GM19099 (cell line): ENCODE results near the gene SLC46A1.

Source experiments
- POLR2A ChIP-seq: IDR thresholded peaks from 3 replicates; pipeline ENCODE4 v1.6.1; 2011; ENCODE audit warnings: low read depth; ENCODE audit not compliant: insufficient read length; ENCODE audit errors: extremely low read depth

The SLC46A1 gene

GRCh38 chr17:28390563-28390962 is 15.4 kb downstream of the SLC46A1 start:
- no peak for TF ChIP-seq POLR2A

GRCh38 chr17:28390141-28390540 is 15.9 kb downstream of the SLC46A1 start:
- no peak for TF ChIP-seq POLR2A

DNA sequence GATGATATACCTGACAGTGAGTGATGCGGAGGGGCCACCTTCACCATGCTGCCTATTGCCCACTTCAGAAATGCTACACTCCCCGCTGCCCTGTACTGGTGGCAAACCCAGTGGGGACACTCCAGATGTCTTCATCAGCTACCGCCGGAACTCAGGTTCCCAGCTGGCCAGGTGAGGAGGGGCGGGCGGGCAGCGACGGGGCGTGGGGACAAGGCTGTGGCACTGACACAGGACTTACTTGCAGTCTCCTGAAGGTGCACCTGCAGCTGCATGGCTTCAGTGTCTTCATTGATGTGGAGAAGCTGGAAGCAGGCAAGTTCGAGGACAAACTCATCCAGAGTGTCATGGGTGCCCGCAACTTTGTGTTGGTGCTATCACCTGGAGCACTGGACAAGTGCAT is 17.9 kb downstream of the SLC46A1 start:
- no peak for TF ChIP-seq POLR2A

DNA sequence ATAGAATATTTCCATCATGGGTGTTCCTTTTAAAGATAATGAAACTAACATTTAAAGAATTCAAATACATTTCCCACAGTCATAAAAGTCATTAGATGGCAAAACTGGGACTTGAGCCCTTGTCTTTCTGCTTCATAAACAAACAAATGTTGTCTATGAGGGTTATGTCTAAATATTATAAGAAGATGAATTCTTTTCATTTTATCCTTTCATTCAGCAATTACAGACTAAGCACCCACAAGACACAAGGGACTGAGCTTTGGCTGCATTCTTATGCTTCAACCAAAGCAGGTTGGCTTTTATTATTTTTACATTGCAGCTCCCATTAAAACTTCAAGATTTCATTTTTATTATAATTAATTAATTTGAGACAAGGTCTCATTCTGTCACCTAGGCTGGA is 19.6 kb downstream of the SLC46A1 start:
- no peak for TF ChIP-seq POLR2A

DNA sequence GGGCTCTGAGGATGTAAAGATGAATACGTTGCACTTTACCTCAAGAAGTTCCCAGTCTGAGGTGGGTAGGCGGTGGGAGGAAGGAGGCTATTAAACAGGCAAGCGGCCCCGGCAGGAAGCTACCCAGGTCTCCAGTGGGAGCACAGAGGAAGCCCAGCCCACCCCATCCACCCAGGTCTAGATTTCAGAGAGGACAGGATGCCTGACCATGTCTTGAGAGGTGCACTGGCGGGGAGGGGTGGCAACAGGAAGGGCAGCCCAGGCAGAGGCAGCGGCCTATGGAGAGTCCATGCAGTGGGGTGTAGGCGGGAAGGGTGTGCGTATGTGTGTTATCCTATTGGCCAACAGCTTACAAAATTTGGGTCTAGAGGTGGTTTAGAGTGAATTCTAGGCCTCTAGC is 20.6 kb downstream of the SLC46A1 start:
- TF ChIP-seq POLR2A, result no peak

GRCh38 chr17:28385037-28385400 is 21.0 kb downstream of the SLC46A1 start:
- no peak for TF ChIP-seq POLR2A

- peak; percentile 65 for TF ChIP-seq POLR2A
Observed at GRCh38 chr17:28384281-28385036, 21.6 kb downstream of the SLC46A1 start.

- no peak for TF ChIP-seq POLR2A
Observed at GRCh38 chr17:28381141-28381825, 24.7 kb downstream of the SLC46A1 start.

- no peak for TF ChIP-seq POLR2A
Observed at GRCh38 chr17:28379814-28380801, 25.9 kb downstream of the SLC46A1 start.

- no peak for TF ChIP-seq POLR2A
Observed at GRCh38 chr17:28372945-28373274, 33.1 kb downstream of the SLC46A1 start.

- no peak for TF ChIP-seq POLR2A
Observed at GRCh38 chr17:28372203-28372944, 33.6 kb downstream of the SLC46A1 start.

- peak; percentile 46 for TF ChIP-seq POLR2A
Observed at GRCh38 chr17:28371245-28372202, 34.5 kb downstream of the SLC46A1 start, which contains the start of gene SARM1. SARM1 (plus strand) TSS chr17:28371694; CDS start chr17:28372033, 339 bp downstream.

DNA sequence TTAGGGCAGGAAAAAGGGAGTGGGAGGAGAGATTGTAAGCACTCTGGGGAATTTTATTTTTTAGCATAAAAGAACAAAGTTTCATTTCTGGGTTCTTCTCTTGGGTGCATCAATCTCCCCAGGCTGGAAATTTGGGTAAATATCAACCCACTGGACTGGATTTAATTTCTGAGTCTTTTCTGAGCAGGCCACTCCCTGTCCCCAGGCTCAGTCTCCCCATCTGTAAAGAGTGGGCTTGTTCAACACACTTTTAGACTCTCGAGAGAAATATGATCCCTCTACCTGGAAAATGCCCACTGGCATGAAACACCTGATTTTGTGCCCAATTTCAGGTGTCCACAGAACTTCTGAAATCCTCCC is 35.3 kb downstream of the SLC46A1 start:
- TF ChIP-seq POLR2A, result no peak
